ENCODE results near the gene MAP3K13. TPM values are rescaled to one million over a fixed set of nuclear protein-coding genes. Genes with fewer than 3 reads are reported as not detected.

Gene MAP3K13
- total RNA-seq, 4 donors from 2014 or later: 15.1 to 30.2 (median 24.0) TPM

DNA sequence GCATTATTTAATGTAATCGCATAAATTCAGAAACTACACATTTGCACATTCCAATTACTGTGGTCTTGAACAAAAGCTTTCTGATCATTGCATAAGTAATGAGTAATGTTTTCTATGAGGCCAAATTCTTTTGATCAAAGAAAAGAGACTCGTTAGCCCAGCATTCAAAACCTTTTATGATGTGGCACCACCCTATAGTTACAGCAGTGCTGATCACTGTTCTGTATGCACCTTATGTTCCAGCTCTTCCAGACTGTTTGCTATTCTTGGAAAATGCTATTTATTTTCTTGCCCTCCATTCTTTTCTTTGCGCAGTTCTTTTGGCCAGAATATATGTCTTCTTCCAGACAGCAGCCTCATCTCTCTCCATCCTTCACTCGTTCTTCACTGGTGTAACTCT lies 42.3 kb downstream of the MAP3K13 start:
- Histone ChIP-seq H3K27ac (no peak overlapping the region), H3K4me3 (no peak overlapping the region), H3K4me1 (peaks cover 0 to 30% (median 8%) of the 10 kb centered on the region in 3 donors), H3K9me3 (no peaks in the 10 kb centered on the region), H3K36me3 (no peaks in the 10 kb centered on the region), H3K27me3 (peaks cover 0 to 6% (median 0%) of the 10 kb centered on the region in 4 donors)
- intact Hi-C loops (cut with DNase I): no loop called here
- TF ChIP-seq, protein P1, sequence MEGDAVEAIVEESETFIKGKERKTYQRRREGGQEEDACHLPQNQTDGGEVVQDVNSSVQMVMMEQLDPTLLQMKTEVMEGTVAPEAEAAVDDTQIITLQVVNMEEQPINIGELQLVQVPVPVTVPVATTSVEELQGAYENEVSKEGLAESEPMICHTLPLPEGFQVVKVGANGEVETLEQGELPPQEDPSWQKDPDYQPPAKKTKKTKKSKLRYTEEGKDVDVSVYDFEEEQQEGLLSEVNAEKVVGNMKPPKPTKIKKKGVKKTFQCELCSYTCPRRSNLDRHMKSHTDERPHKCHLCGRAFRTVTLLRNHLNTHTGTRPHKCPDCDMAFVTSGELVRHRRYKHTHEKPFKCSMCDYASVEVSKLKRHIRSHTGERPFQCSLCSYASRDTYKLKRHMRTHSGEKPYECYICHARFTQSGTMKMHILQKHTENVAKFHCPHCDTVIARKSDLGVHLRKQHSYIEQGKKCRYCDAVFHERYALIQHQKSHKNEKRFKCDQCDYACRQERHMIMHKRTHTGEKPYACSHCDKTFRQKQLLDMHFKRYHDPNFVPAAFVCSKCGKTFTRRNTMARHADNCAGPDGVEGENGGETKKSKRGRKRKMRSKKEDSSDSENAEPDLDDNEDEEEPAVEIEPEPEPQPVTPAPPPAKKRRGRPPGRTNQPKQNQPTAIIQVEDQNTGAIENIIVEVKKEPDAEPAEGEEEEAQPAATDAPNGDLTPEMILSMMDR (IDR thresholded peaks at IDR 0.05): no peak
- TF ChIP-seq POLR2A (IDR thresholded peaks at IDR 0.05): no peak
- no peak for DNase-seq
- WGBS, 2 donors: 60 to 65% methylated on average over 4 of the region's 4 CpGs

DNA sequence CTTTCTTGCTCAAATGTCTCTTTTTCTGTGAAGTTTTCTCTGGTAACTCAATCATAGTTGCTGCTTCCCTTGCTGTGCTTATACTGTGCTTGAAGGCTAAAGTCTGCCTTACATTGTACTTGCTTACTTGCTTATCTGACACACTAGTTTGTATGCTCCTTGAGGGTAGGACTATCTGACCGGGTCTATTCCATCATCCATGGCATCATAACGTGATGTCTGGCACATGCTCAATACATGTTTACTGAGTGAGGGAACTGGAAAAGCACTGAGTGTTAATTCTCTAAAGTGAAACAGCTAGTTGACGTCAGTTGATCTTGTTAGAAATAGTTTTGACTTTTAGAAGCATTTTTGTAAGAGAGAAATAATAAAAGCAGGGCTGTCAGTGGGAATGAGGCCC lies 42.7 kb downstream of the MAP3K13 start:
- DNase-seq: no peak
- Histone ChIP-seq H3K4me3 (no peak overlapping the region), H3K4me1 (peaks cover 0 to 30% (median 8%) of the 10 kb centered on the region in 3 donors), H3K27me3 (peaks cover 0 to 6% (median 0%) of the 10 kb centered on the region in 4 donors), H3K36me3 (no peaks in the 10 kb centered on the region), H3K27ac (no peak overlapping the region), H3K9me3 (no peaks in the 10 kb centered on the region)
- intact Hi-C loops (cut with DNase I): no loop called here
- TF ChIP-seq POLR2A (IDR thresholded peaks at IDR 0.05): no peak
- TF ChIP-seq, protein P1 (IDR thresholded peaks at IDR 0.05): no peak
- 50 to 73% methylated on average over 3 of the region's 3 CpGs for WGBS, 2 donors

DNA sequence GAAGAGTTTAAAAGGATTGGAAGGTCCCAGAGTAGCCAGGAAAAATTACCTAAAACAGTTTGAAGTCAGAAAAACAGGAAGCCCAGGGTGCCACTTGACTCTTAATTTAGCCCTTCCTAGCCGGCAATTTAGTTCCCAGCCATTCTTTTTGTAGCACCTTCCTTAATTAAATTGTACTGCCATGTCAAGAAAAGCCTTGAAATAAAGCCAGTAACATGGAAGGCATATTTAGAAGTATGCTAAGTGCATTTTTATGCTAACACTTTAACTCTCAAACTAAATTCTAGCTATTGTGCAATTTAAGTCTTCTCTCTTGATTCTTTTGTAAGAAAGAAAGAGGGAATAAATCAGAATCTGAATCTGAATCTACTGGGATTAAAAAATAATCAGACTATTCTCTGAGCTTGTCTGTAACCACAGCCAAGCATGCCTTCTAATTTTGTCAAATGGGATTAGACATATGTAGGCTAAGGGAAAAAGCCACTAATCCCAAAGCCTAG lies 43.2 kb downstream of the MAP3K13 start:
- 29 to 56% methylated on average over 1 of the region's 1 CpG for WGBS, 2 donors
- H3K27ac ChIP-seq: no peak overlapping the region
- H3K27me3 ChIP-seq: peaks cover 0 to 6% (median 0%) of the 10 kb centered on the region in 4 donors
- no peak for TF ChIP-seq POLR2A (IDR thresholded peaks at IDR 0.05)
- TF ChIP-seq, protein P1 (IDR thresholded peaks at IDR 0.05): no peak
- H3K4me3 ChIP-seq: no peak overlapping the region
- peaks cover 0 to 27% (median 8%) of the 10 kb centered on the region in 3 donors for H3K4me1 ChIP-seq
- intact Hi-C loops (cut with DNase I): no loop called here
- no peaks in the 10 kb centered on the region for H3K9me3 ChIP-seq
- no peaks in the 10 kb centered on the region for H3K36me3 ChIP-seq
- no peak for DNase-seq

DNA sequence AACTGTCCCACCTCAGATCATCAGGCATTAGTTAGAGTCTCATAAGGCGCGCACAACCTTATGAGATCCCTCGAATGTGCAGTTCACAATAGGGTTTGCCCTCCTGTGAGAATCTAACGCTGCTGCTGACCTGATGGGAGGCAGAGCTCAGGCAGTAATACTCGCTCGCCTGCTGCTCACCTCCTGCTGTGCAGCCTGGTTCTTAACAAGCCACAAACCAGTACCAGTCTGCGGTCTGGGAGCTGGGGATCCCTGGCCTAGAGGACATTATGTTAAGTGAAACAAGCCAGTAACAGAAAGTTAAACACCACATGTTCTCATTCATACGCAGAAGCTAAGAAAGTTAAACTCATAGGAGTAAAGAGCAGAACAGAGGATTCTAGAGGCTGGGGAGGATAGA lies 47.0 kb downstream of the MAP3K13 start:
- no peaks in the 10 kb centered on the region for H3K9me3 ChIP-seq
- H3K27me3 ChIP-seq: peaks cover 0 to 6% (median 0%) of the 10 kb centered on the region in 4 donors
- H3K4me1 ChIP-seq: peaks cover 0 to 13% (median 0%) of the 10 kb centered on the region in 3 donors
- no peaks in the 10 kb centered on the region for H3K36me3 ChIP-seq
- H3K27ac ChIP-seq: no peak overlapping the region
- TF ChIP-seq, protein P1 (IDR thresholded peaks at IDR 0.05): no peak
- TF ChIP-seq POLR2A (IDR thresholded peaks at IDR 0.05): no peak
- DNase-seq: no peak
- intact Hi-C loops (cut with DNase I): no loop called here
- no peak overlapping the region for H3K4me3 ChIP-seq
- WGBS, 2 donors: 89 to 100% methylated on average over 2 to 8 of the region's 8 CpGs

DNA sequence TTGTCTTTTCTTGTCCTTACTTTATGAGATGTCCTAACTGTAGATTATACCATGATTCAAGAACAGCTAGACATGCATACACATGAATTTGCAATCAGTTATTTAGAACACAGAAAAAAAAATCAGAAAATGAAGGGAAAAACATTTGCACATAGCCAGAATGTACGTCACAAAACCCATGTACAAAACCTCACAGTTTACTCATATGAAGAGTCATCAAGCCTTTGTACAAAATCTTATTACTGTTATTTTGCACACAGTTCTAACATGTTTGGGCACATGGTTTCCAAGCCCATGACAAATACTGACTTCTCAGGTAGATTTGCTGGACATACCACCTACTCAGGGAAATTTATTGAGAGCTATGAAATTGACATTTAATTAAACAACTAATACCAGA lies 48.2 kb downstream of the MAP3K13 start:
- H3K9me3 ChIP-seq: no peaks in the 10 kb centered on the region
- H3K27ac ChIP-seq: no peak overlapping the region
- no peak for DNase-seq
- intact Hi-C loops (cut with DNase I): no loop called here
- H3K27me3 ChIP-seq: peaks cover 0 to 6% (median 0%) of the 10 kb centered on the region in 4 donors
- peaks cover 0 to under 1% (median 0%) of the 10 kb centered on the region in 3 donors for H3K4me1 ChIP-seq
- no peak for TF ChIP-seq POLR2A (IDR thresholded peaks at IDR 0.05)
- TF ChIP-seq, protein P1 (IDR thresholded peaks at IDR 0.05): no peak
- no peak overlapping the region for H3K4me3 ChIP-seq
- H3K36me3 ChIP-seq: no peaks in the 10 kb centered on the region
- WGBS, 2 donors: 26 to 36% methylated on average over 1 of the region's 1 CpG

Measured in esophagus squamous epithelium (tissue), 5 donors.